ENCODE results near the gene GJD2.

Gene GJD2

DNA sequence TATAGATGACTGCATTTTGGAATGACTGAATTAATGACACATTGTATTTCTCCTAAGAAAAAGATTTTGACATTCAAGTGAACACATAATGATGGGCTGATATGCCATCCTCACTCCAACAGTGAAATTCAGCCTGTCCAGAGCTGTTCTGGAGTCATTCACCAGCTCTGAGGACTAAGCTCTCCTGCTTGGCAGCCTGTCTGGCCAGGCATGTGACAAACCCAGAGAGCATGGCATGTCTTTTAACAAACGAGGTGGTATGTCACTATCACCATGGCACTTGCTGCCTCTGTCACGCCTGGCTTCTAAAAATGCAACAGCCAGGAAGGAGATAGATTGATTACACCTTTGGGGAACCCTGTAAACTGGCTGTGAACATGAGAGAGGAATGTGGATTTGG lies 39.1 kb upstream of the GJD2 start:
- no peaks in the 10 kb centered on the region for H3K36me3 ChIP-seq (ENCODE audit: control insufficient read depth, insufficient read depth, low read length)

GRCh38 chr15:34793071-34793470 lies 38.3 kb upstream of the GJD2 start:
- no peaks in the 10 kb centered on the region for H3K9me3 ChIP-seq (ENCODE audit: control insufficient read depth, low read length)
- no peaks in the 10 kb centered on the region for H3K36me3 ChIP-seq (ENCODE audit: control insufficient read depth, insufficient read depth, low read length)
- no peaks in the 10 kb centered on the region for H3K4me1 ChIP-seq (ENCODE audit: control insufficient read depth, insufficient read depth, low read length, poor library complexity, severe bottlenecking)
- no peak overlapping the region for H3K4me3 ChIP-seq (ENCODE audit: insufficient read depth, low read depth, low read length, poor library complexity, severe bottlenecking)
- peaks cover 17% of the 10 kb centered on the region for H3K27me3 ChIP-seq (replicated peaks; ENCODE audit: control insufficient read depth, insufficient read depth, low read length, poor library complexity, severe bottlenecking)
- H3K27ac ChIP-seq (ENCODE audit: insufficient read depth, low read length, poor library complexity, severe bottlenecking) = no peak overlapping the region
- no peak for DNase-seq

More for the DNA sequence above, 39.1 kb upstream of the GJD2 start:
- no peak for DNase-seq
- no peak overlapping the region for H3K4me3 ChIP-seq (ENCODE audit: insufficient read depth, low read depth, low read length, poor library complexity, severe bottlenecking)
- H3K27me3 ChIP-seq (replicated peaks; ENCODE audit: control insufficient read depth, insufficient read depth, low read length, poor library complexity, severe bottlenecking) = peaks cover 17% of the 10 kb centered on the region
- H3K4me1 ChIP-seq (ENCODE audit: control insufficient read depth, insufficient read depth, low read length, poor library complexity, severe bottlenecking) = no peaks in the 10 kb centered on the region
- H3K27ac ChIP-seq (ENCODE audit: insufficient read depth, low read length, poor library complexity, severe bottlenecking) = no peak overlapping the region
- H3K9me3 ChIP-seq (ENCODE audit: control insufficient read depth, low read length) = no peaks in the 10 kb centered on the region

- no peak overlapping the region for H3K4me3 ChIP-seq (ENCODE audit: insufficient read depth, low read depth, low read length, poor library complexity, severe bottlenecking)
- no peak overlapping the region for H3K27ac ChIP-seq (ENCODE audit: insufficient read depth, low read length, poor library complexity, severe bottlenecking)
- no peak for DNase-seq
- no peaks in the 10 kb centered on the region for H3K4me1 ChIP-seq (ENCODE audit: control insufficient read depth, insufficient read depth, low read length, poor library complexity, severe bottlenecking)
- no peaks in the 10 kb centered on the region for H3K36me3 ChIP-seq (ENCODE audit: control insufficient read depth, insufficient read depth, low read length)
- peaks cover 17% of the 10 kb centered on the region for H3K27me3 ChIP-seq (replicated peaks; ENCODE audit: control insufficient read depth, insufficient read depth, low read length, poor library complexity, severe bottlenecking)
- no peaks in the 10 kb centered on the region for H3K9me3 ChIP-seq (ENCODE audit: control insufficient read depth, low read length)
Measured at GRCh38 chr15:34791701-34792100, 36.9 kb upstream of the GJD2 start.

DNA sequence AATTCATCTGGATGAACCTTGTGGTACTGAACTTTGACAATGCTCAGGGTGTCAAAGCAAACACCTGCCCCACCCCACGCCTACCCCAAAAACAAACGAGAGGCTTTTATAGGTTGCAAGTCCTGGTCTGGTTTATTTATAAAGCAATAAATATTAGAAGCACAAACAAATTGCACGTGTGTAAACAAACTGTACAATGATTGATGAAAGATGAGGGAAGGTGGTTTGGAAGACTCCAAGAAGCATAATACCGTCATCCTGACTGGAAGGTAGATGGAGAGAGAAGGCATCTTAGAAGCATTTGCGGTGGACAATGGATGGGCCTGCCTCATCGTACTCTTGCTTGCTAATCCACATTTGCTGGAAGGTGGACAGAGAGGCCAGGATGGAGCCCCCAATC lies 35.3 kb upstream of the GJD2 start:
- Histone ChIP-seq H3K4me1 (ENCODE audit: control insufficient read depth, insufficient read depth, low read length, poor library complexity, severe bottlenecking) (no peaks in the 10 kb centered on the region), H3K27me3 (replicated peaks; ENCODE audit: control insufficient read depth, insufficient read depth, low read length, poor library complexity, severe bottlenecking) (peaks cover 8% of the 10 kb centered on the region), H3K36me3 (ENCODE audit: control insufficient read depth, insufficient read depth, low read length) (no peaks in the 10 kb centered on the region), H3K27ac (ENCODE audit: insufficient read depth, low read length, poor library complexity, severe bottlenecking) (no peak overlapping the region), H3K4me3 (ENCODE audit: insufficient read depth, low read depth, low read length, poor library complexity, severe bottlenecking) (no peak overlapping the region), H3K9me3 (ENCODE audit: control insufficient read depth, low read length) (no peaks in the 10 kb centered on the region)
- no peak for DNase-seq

DNA sequence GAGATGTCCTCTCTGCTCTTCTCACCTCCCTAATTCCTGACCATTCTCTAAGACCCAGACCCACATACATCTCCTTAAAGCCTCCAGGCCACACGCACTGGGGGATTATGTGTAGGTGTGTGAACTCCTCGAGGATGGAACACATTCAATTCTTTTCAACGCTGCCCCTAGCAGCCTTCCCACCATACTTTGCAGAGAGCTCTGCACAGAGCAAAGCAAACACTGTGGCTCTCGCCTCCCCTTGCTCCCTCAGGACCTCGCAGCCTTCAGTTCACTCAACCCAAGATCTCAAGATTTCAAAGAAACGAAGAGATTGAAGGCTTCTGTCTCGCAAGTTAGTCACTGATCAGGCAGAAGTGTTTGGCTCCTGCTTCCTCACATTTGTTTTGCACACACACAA lies 34.5 kb upstream of the GJD2 start:
- no peak for DNase-seq
- Histone ChIP-seq H3K4me1 (ENCODE audit: control insufficient read depth, insufficient read depth, low read length, poor library complexity, severe bottlenecking) (no peaks in the 10 kb centered on the region), H3K9me3 (ENCODE audit: control insufficient read depth, low read length) (no peaks in the 10 kb centered on the region), H3K27me3 (replicated peaks; ENCODE audit: control insufficient read depth, insufficient read depth, low read length, poor library complexity, severe bottlenecking) (no peaks in the 10 kb centered on the region), H3K27ac (ENCODE audit: insufficient read depth, low read length, poor library complexity, severe bottlenecking) (no peak overlapping the region), H3K4me3 (ENCODE audit: insufficient read depth, low read depth, low read length, poor library complexity, severe bottlenecking) (no peak overlapping the region), H3K36me3 (ENCODE audit: control insufficient read depth, insufficient read depth, low read length) (no peaks in the 10 kb centered on the region)

DNA sequence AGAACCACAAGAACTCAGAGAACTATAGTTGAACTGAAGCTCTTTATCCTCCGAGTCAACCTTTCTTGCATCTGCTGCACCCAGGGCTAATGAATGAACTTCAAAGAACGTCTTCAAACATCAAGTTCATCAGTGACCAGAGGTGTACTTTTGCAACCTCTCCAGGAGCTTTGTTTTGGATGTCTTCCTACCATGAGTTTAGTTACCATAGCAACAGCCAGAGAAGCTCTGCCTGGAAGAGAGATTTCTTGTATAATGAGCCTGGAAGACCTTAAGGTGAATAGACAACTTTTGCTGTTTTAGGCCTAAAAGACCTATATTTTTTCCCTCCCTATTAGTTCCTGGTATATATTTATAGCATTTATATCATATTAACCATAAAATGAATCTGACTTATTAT lies 31.4 kb upstream of the GJD2 start:
- DNase-seq = no peak
- Histone ChIP-seq H3K4me1 (ENCODE audit: control insufficient read depth, insufficient read depth, low read length, poor library complexity, severe bottlenecking) (no peaks in the 10 kb centered on the region), H3K9me3 (ENCODE audit: control insufficient read depth, low read length) (no peaks in the 10 kb centered on the region), H3K27ac (ENCODE audit: insufficient read depth, low read length, poor library complexity, severe bottlenecking) (no peak overlapping the region), H3K36me3 (ENCODE audit: control insufficient read depth, insufficient read depth, low read length) (no peaks in the 10 kb centered on the region), H3K4me3 (ENCODE audit: insufficient read depth, low read depth, low read length, poor library complexity, severe bottlenecking) (no peak overlapping the region), H3K27me3 (replicated peaks; ENCODE audit: control insufficient read depth, insufficient read depth, low read length, poor library complexity, severe bottlenecking) (no peaks in the 10 kb centered on the region)

GRCh38 chr15:34783991-34784390 lies 29.2 kb upstream of the GJD2 start:
- H3K27me3 ChIP-seq (replicated peaks; ENCODE audit: control insufficient read depth, insufficient read depth, low read length, poor library complexity, severe bottlenecking) = no peaks in the 10 kb centered on the region
- H3K4me3 ChIP-seq (ENCODE audit: insufficient read depth, low read depth, low read length, poor library complexity, severe bottlenecking) = no peak overlapping the region
- no peak for DNase-seq
- no peak overlapping the region for H3K27ac ChIP-seq (ENCODE audit: insufficient read depth, low read length, poor library complexity, severe bottlenecking)
- H3K9me3 ChIP-seq (ENCODE audit: control insufficient read depth, low read length) = no peaks in the 10 kb centered on the region
- no peaks in the 10 kb centered on the region for H3K36me3 ChIP-seq (ENCODE audit: control insufficient read depth, insufficient read depth, low read length)
- H3K4me1 ChIP-seq (ENCODE audit: control insufficient read depth, insufficient read depth, low read length, poor library complexity, severe bottlenecking) = no peaks in the 10 kb centered on the region

DNA sequence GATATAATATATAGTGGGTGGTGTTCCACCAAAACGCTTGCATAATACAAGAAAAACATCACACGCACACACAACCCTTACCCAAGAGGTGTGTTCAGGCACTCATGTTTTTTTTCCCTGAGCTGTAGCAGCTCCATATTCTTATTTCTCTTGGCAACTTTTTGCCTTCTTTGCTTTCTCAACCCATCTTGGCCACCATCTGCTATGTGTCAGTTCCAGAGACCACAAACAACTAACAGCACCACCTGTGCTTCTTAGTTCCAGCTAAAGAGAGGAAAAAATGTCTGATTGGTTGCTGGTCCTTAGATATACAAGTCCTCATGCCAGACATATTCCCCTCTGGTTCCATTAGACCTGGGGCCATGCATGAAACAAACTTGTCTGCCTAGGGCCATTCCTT lies 28.6 kb upstream of the GJD2 start:
- no peak overlapping the region for H3K4me3 ChIP-seq (ENCODE audit: insufficient read depth, low read depth, low read length, poor library complexity, severe bottlenecking)
- H3K4me1 ChIP-seq (ENCODE audit: control insufficient read depth, insufficient read depth, low read length, poor library complexity, severe bottlenecking) = no peaks in the 10 kb centered on the region
- no peaks in the 10 kb centered on the region for H3K36me3 ChIP-seq (ENCODE audit: control insufficient read depth, insufficient read depth, low read length)
- H3K9me3 ChIP-seq (ENCODE audit: control insufficient read depth, low read length) = no peaks in the 10 kb centered on the region
- H3K27me3 ChIP-seq (replicated peaks; ENCODE audit: control insufficient read depth, insufficient read depth, low read length, poor library complexity, severe bottlenecking) = no peaks in the 10 kb centered on the region
- no peak for DNase-seq
- H3K27ac ChIP-seq (ENCODE audit: insufficient read depth, low read length, poor library complexity, severe bottlenecking) = no peak overlapping the region

GRCh38 chr15:34782901-34783300 lies 28.1 kb upstream of the GJD2 start:
- Histone ChIP-seq H3K9me3 (ENCODE audit: control insufficient read depth, low read length) (no peaks in the 10 kb centered on the region), H3K4me3 (ENCODE audit: insufficient read depth, low read depth, low read length, poor library complexity, severe bottlenecking) (no peak overlapping the region), H3K27me3 (replicated peaks; ENCODE audit: control insufficient read depth, insufficient read depth, low read length, poor library complexity, severe bottlenecking) (no peaks in the 10 kb centered on the region), H3K27ac (ENCODE audit: insufficient read depth, low read length, poor library complexity, severe bottlenecking) (no peak overlapping the region), H3K4me1 (ENCODE audit: control insufficient read depth, insufficient read depth, low read length, poor library complexity, severe bottlenecking) (no peaks in the 10 kb centered on the region), H3K36me3 (ENCODE audit: control insufficient read depth, insufficient read depth, low read length) (no peaks in the 10 kb centered on the region)
- DNase-seq = no peak

- Histone ChIP-seq H3K36me3 (ENCODE audit: control insufficient read depth, insufficient read depth, low read length) (no peaks in the 10 kb centered on the region), H3K9me3 (ENCODE audit: control insufficient read depth, low read length) (no peaks in the 10 kb centered on the region), H3K4me1 (ENCODE audit: control insufficient read depth, insufficient read depth, low read length, poor library complexity, severe bottlenecking) (no peaks in the 10 kb centered on the region), H3K27me3 (replicated peaks; ENCODE audit: control insufficient read depth, insufficient read depth, low read length, poor library complexity, severe bottlenecking) (no peaks in the 10 kb centered on the region), H3K4me3 (ENCODE audit: insufficient read depth, low read depth, low read length, poor library complexity, severe bottlenecking) (no peak overlapping the region), H3K27ac (ENCODE audit: insufficient read depth, low read length, poor library complexity, severe bottlenecking) (no peak overlapping the region)
- no peak for DNase-seq
Measured at GRCh38 chr15:34780725-34781124, 25.9 kb upstream of the GJD2 start.

DNA sequence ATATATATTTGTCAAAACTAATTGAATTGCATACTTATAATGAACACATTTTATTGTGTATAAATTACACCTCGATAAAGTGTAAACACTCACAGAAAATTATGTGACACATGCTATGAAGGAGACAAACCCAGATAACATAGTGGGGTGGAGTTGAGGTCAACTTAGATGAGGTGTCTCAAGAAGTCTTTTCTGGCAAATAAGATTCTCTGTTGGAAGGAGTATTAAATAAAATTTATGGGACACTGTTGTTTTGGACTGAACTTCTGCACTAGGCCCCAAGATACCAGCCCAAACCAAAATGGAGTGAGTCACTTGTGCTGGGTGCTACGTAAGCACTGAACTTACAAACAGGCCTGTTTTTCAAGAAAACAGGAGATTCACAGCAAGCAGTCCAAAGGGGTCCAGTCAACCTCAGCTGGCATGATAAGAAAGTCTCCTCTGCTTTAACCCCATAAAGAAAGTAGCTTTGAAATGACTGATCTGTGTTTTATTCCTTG lies 21.9 kb upstream of the GJD2 start:
- no peak overlapping the region for H3K4me3 ChIP-seq (ENCODE audit: insufficient read depth, low read depth, low read length, poor library complexity, severe bottlenecking)
- H3K9me3 ChIP-seq (ENCODE audit: control insufficient read depth, low read length) = no peaks in the 10 kb centered on the region
- no peaks in the 10 kb centered on the region for H3K27me3 ChIP-seq (replicated peaks; ENCODE audit: control insufficient read depth, insufficient read depth, low read length, poor library complexity, severe bottlenecking)
- no peak overlapping the region for H3K27ac ChIP-seq (ENCODE audit: insufficient read depth, low read length, poor library complexity, severe bottlenecking)
- no peaks in the 10 kb centered on the region for H3K4me1 ChIP-seq (ENCODE audit: control insufficient read depth, insufficient read depth, low read length, poor library complexity, severe bottlenecking)
- no peaks in the 10 kb centered on the region for H3K36me3 ChIP-seq (ENCODE audit: control insufficient read depth, insufficient read depth, low read length)
- no peak for DNase-seq

All from effector memory CD4-positive, alpha-beta T cell (primary cell).